ENCODE results near the gene EPYC. TPM values are rescaled to one million over a fixed set of nuclear protein-coding genes. Genes with fewer than 3 reads are reported as not detected.
"Not testable (repeated sequence)": the region's sequence is repeated elsewhere in the genome, so short reads cannot be mapped to it uniquely, and the experiment has no call there.

Gene EPYC
- total RNA-seq, 1 experiment from 2014 or later = not detected

GRCh38 chr12:90987520-90987919 is 17.3 kb downstream of the EPYC start:
- intact Hi-C loops (cut with micrococcal nuclease; ENCODE audit: unreplicated experiment) = no loop called here
- Histone ChIP-seq H2AFZ (no peak overlapping the region), H3K4me3 (no peak overlapping the region), H4K20me1 (ENCODE audit: insufficient read depth) (no peaks in the 10 kb centered on the region), H3K4me2 (no peak overlapping the region), H3K79me2 (ENCODE audit: low read depth) (no peaks in the 10 kb centered on the region), H3K27me3 (ENCODE audit: insufficient read depth, low read depth) (no peaks in the 10 kb centered on the region), H3F3A (ENCODE audit: insufficient read depth, low read depth) (no peaks in the 10 kb centered on the region), H3K27ac (no peak overlapping the region), H3K36me3 (ENCODE audit: low read depth) (no peaks in the 10 kb centered on the region), H3K9me3 (ENCODE audit: insufficient read depth, low read depth) (no peaks in the 10 kb centered on the region; the same call in 1 of the 2 replicates), H3K4me1 (replicated peaks; ENCODE audit: insufficient read depth) (no peaks in the 10 kb centered on the region), H3K9me2 (ENCODE audit: insufficient read depth) (no peaks in the 10 kb centered on the region)
- no peak for DNase-seq
- CTCF ChIA-PET = no interaction called here
- POLR2A ChIA-PET (ENCODE audit: unreplicated experiment) = no interaction called here
- no TSS peak for BruUV-seq (replicated peaks)
- no peak for TF ChIP-seq CTCF (conservative IDR thresholded peaks at IDR 0.05)
- no peak for TF ChIP-seq EZH2 (IDR thresholded peaks at IDR 0.05; ENCODE audit: low read depth)

- ChIA-PET CTCF (no interaction called here), POLR2A (ENCODE audit: unreplicated experiment) (no interaction called here)
- Histone ChIP-seq H3K27me3 (ENCODE audit: insufficient read depth, low read depth) (no peaks in the 10 kb centered on the region), H3K9me2 (ENCODE audit: insufficient read depth) (no peaks in the 10 kb centered on the region), H3K36me3 (ENCODE audit: low read depth) (no peaks in the 10 kb centered on the region), H3K4me3 (no peak overlapping the region), H3K4me2 (no peak overlapping the region), H3K4me1 (replicated peaks; ENCODE audit: insufficient read depth) (no peaks in the 10 kb centered on the region), H2AFZ (no peak overlapping the region), H4K20me1 (ENCODE audit: insufficient read depth) (no peaks in the 10 kb centered on the region), H3F3A (ENCODE audit: insufficient read depth, low read depth) (no peaks in the 10 kb centered on the region), H3K27ac (no peak overlapping the region), H3K9me3 (ENCODE audit: insufficient read depth, low read depth) (no peaks in the 10 kb centered on the region; the same call in 1 of the 2 replicates), H3K79me2 (ENCODE audit: low read depth) (no peaks in the 10 kb centered on the region)
- DNase-seq = no peak
- no peak for TF ChIP-seq CTCF (conservative IDR thresholded peaks at IDR 0.05)
- no peak for TF ChIP-seq EZH2 (IDR thresholded peaks at IDR 0.05; ENCODE audit: low read depth)
- no TSS peak for BruUV-seq (replicated peaks)
- intact Hi-C loops (cut with micrococcal nuclease; ENCODE audit: unreplicated experiment) = no loop called here
Measured at GRCh38 chr12:90987101-90987500, 17.7 kb downstream of the EPYC start.

- POLR2A ChIA-PET (ENCODE audit: unreplicated experiment); H3K79me2 ChIP-seq (ENCODE audit: low read depth); H3K9me2 ChIP-seq (ENCODE audit: insufficient read depth); H4K20me1 ChIP-seq (ENCODE audit: insufficient read depth); CTCF ChIA-PET; intact Hi-C loops (cut with micrococcal nuclease; ENCODE audit: unreplicated experiment); H2AFZ ChIP-seq; H3K4me3 ChIP-seq; DNase-seq; H3K4me1 ChIP-seq (replicated peaks; ENCODE audit: insufficient read depth); H3K27ac ChIP-seq; H3K4me2 ChIP-seq; H3K36me3 ChIP-seq (ENCODE audit: low read depth); H3F3A ChIP-seq (ENCODE audit: insufficient read depth, low read depth); H3K9me3 ChIP-seq (ENCODE audit: insufficient read depth, low read depth); H3K27me3 ChIP-seq (ENCODE audit: insufficient read depth, low read depth); BruUV-seq (replicated peaks): not testable (repeated sequence)
Measured at GRCh38 chr12:90985331-90985730, 19.4 kb downstream of the EPYC start.

GRCh38 chr12:90984114-90984513 is 20.7 kb downstream of the EPYC start:
- BruUV-seq (replicated peaks) = no TSS peak
- no peaks in the 10 kb centered on the region for H3K36me3 ChIP-seq (ENCODE audit: low read depth)
- H3K9me3 ChIP-seq (ENCODE audit: insufficient read depth, low read depth) = no peaks in the 10 kb centered on the region; the same call in 1 of the 2 replicates
- no peaks in the 10 kb centered on the region for H3K4me1 ChIP-seq (replicated peaks; ENCODE audit: insufficient read depth)
- H3F3A ChIP-seq (ENCODE audit: insufficient read depth, low read depth) = no peaks in the 10 kb centered on the region
- H3K4me3 ChIP-seq = no peak overlapping the region
- H2AFZ ChIP-seq = no peak overlapping the region
- ChIA-PET POLR2A (ENCODE audit: unreplicated experiment) (no interaction called here), CTCF (no interaction called here)
- H3K27ac ChIP-seq = no peak overlapping the region
- H3K79me2 ChIP-seq (ENCODE audit: low read depth) = no peaks in the 10 kb centered on the region
- DNase-seq = no peak
- TF ChIP-seq EZH2 (IDR thresholded peaks at IDR 0.05; ENCODE audit: low read depth) (no peak), CTCF (conservative IDR thresholded peaks at IDR 0.05) (no peak)
- H4K20me1 ChIP-seq (ENCODE audit: insufficient read depth) = no peaks in the 10 kb centered on the region
- intact Hi-C loops (cut with micrococcal nuclease; ENCODE audit: unreplicated experiment) = no loop called here
- H3K4me2 ChIP-seq = no peak overlapping the region
- no peaks in the 10 kb centered on the region for H3K9me2 ChIP-seq (ENCODE audit: insufficient read depth)
- H3K27me3 ChIP-seq (ENCODE audit: insufficient read depth, low read depth) = no peaks in the 10 kb centered on the region
